ENCODE results near the gene HOXC11.

Gene HOXC11

DNA sequence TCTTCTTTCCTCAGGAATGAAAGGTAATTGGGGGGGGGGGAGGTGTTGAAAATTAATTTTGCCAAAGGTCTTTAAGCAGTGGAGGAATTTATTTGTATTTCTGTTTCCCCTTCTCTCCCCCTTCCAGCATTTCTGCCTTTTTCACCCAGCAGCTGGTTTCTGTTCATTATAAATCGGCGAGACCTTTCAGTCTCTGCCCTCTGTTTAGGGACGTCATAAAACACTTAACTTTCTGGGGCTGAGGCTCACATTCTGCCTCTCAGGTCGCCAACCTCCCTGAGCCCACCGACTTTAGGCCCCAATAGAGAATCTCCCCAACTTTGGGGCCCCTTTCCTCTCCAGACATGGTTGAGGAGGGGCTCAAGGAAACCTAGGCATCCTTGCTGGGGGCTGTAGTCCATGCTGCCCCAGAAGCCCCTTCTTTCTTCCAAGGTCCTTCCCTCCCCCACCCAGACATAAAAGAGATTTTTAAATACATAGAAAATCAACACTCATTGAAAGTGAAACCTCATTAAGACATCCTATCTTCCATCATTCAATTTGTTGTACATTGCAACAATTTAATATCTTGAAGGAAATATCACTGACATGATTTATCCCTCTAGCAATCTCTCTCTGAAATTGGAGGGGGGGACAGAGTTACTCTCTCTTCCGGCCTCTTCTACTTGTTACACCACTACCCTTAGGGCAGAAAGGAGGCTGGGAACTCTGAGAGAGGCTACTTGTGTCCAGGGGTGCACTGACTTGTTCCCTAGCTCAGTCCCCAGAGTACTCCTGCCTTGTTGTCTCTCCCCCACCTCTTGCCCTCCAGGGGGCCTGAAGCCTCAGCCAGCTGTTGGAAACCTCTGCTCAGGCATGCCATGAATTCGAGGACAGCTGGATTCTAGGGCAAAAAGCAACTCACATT is 52.8 kb downstream of the HOXC11 start:
- DNase-seq: no peak

DNA sequence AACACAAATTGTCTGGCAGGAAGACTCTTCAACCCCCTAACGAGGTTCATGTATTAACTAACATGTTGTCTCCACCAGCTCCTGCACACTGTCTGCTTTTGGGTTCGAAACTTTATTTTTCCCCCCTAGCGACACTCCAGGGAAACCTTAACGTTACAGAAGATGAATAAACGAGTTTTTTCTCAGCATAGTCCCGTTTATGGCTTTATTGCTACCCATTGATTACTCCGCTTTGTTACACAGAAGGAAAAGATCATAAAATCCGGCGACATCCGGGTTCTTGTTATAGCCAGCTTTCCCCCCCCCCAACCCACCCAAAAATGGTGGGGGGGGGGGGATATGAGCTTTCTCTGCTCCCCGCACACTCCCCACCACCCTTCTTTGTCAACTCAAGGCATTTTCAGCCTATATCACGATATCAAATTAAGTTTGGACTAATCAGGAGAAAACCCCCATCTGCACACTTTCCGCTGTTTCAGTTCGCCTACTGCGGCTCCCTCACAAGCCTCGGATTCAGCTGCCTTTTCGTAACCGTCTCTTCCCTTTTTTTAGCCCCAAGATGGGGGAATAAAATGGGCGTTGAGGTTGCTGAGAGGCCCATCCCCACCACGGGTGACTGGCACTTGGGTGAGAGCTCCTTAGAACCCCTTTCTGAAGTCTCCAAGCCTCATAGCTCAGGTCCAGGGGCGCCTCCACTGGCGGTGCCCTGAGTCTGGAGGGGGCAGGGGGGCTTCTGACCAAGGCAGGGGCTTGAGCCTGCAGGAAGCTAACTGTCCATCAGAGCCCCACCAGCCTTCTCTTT is 53.9 kb downstream of the HOXC11 start:
- no peak for DNase-seq
